RKO (cell line): ENCODE measurements around the gene RNF150.

Experiments
- DNase-seq: peaks from one replicate; pipeline ENCODE4 v3.0.0-alpha.2; 2016; ENCODE audit warnings: low spot score

RNF150 gene

GRCh38 chr4:140976768-140977167 is 156.5 kb downstream of the RNF150 start:
- DNase-seq, result no peak

DNA sequence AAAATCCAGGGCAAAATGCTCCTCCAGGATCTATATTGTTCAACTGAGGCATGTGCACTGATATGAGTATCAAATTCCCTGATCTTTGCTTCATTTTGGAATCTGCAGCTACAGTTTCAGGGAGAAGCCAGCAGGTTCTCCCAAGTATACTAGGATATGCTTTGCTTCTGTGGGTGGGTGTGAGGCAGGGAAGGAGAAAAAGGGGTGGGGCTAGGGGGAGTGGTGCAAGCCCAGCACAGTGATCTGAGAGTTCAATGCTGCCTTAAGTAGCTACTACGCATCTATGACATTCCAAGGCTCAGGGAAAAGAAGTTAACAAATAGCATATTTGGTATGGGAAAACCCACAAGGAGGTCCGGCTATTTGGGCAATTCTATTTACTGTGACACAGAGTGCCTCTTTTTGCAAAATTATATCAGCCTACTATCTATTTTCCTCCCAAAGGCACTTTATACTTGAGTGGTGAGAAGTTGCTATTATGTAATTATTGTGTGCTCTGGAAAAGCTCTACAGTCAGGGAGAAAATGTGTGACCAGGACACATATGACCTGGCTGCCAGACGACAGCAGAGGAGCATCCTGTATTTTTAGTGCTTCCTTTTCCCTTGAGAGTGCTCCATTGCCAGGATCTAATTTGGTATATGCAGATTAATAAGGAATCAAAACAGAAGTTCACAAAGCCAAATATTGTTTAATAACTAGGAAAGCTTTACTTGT is 162.0 kb downstream of the RNF150 start:
- DNase-seq, result no peak

DNA sequence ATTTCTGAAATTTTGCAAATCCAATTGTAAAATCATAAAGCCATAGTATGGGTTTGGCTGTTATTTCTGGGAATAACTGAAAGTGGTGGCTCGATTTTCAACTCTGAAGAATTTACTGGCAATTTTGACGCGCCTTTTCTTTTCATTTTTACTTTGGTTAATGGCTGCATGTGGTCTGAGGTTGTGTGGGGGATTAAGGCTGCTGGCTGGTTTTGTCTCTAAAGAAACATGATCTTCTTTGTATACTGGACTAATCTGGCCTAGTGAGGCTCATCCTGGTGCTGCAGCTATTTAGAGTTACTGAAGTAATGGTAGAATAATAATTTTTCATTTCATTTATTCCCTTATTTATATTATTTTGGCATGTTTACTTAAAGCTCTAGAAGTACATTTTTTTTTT is 164.0 kb downstream of the RNF150 start:
- DNase-seq, result no peak

- DNase-seq, result no peak
Measured at GRCh38 chr4:140968371-140968770, 164.9 kb downstream of the RNF150 start.

- DNase-seq, result no peak
Measured at GRCh38 chr4:140963883-140964282, 169.4 kb downstream of the RNF150 start.

DNA sequence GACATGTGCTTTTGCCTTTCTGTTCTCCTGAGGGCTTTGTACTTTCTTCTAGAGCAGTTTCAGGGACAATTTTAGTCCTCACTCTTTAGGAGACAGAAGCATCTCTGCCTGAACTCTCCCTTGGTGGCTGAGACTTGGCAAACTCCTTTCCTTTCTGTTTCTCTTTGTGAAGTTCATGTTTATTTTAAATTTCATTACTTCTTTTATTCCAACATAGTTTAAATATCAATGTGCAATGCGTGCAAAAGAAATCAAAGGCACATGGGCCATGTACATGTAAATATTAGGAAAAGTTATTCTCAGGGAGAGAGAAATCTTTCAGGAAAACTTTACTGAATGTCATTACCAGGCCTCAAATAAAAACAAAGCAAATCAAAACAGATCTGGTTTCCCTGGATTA is 177.6 kb downstream of the RNF150 start:
- no peak for DNase-seq

GRCh38 chr4:140952717-140953116 is 180.6 kb downstream of the RNF150 start:
- DNase-seq, result peak; percentile 27

DNA sequence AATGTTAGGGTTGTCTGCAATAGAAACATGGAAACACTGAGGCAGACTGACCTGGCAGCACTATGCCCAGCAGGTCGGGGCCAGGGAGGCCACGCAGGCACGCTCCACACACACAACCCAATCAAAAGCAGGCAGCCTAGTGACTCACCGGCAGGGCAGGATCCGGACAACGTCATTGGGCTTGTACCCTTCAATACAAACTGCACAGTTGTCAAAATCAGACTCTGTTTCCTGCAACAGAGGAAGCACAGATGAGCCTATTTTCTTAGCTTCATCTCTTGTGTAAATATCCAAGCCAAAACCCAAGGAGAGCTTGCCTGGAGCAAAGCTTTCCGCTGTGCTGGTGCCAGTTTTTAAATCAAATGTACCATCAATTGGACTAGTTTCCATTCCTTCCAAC is 185.8 kb downstream of the RNF150 start:
- peak; percentile 16 for DNase-seq

- no peak for DNase-seq
Measured at GRCh38 chr4:140945106-140945505, 188.2 kb downstream of the RNF150 start.

DNA sequence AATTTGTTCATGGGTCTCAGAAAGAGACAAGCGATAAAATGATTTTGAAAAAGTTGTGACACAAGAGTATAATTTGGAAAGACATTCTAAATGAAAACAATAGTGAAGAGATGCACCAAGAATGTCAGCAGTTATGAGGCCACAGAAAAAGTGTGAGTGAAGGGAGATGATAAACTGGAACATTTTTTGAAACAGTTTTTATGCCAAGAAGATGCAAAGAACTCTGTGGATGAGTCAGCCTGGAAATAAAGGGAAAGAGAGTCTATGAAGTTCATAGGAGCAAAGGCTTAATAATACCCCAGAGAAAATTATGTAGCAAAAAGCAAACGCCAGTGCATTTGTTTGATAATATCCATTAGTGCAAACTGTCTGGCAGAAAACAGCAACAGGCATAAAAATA is 188.7 kb downstream of the RNF150 start:
- no peak for DNase-seq

- DNase-seq, result no peak
Measured at GRCh38 chr4:140944199-140944515, 189.1 kb downstream of the RNF150 start.

GRCh38 chr4:140943486-140944198 is 189.6 kb downstream of the RNF150 start:
- DNase-seq, result no peak

- DNase-seq, result no peak
Measured at GRCh38 chr4:140940589-140940988, 192.7 kb downstream of the RNF150 start.

DNA sequence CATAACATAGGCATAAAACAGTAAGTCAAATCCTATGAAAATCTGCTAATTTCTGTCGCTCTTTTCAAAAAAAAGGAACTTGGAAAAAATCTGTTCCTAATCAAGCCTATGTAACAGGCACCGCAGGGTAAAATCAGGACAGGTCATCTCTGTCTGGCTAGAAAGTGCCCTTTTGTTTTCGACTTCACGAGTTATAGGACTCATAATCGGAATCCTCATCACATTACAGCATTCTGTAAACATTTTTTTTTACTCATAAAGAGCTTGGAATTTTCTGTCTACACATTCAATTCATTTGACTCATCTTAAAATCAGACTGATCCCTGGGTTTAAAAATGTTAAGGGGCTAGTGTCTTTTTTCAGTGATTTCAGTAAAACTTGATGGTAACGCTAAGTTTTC is 195.4 kb downstream of the RNF150 start:
- no peak for DNase-seq

GRCh38 chr4:140935254-140935653 is 198.0 kb downstream of the RNF150 start:
- no peak for DNase-seq

DNA sequence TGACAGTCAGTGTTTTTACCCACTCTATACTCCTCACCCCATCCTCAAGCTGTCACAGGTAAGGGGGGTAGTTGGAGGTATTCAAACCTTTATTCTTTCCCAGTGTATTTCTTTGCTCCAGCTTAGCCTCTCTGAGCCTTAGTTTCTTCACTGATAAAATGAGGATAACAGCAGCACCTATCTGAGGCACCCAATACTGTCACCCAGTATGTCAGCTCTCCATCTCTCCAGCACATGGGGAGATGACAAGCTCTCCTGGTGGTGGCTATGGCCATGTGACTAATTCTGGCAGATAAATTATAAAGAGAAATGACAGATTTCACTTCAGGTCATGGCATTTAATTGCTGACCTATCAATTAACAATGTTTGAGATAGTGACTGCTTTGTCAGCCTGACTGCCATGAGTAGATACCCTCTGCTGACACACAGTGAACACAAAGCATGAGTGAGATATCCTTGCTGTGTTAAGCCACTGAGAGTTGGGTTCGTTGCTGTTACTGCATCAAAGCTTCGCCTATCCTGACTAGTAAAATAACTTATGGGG is 200.7 kb downstream of the RNF150 start:
- DNase-seq, result no peak

DNA sequence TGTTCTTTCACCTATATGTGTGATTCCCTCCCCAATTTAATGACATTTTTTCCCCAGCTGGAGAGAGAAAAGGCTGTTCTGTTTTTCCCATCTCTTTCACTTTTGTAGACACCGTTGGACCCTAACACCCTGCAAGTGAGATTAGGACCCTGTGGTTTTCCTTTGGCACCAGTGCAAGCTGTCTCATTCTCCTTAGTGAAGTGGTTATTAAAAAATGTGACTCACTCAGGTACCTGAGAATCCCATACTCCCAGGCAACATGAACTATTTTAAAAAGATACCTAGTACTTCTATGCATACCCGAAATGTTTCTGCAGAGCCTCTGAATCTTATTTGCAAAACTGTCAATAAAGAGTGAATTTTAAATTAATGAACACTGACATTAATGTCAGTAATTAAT is 201.4 kb downstream of the RNF150 start:
- no peak for DNase-seq

- no peak for DNase-seq
Measured at GRCh38 chr4:140930557-140930956, 202.7 kb downstream of the RNF150 start.

GRCh38 chr4:140930011-140930410 is 203.3 kb downstream of the RNF150 start:
- no peak for DNase-seq

- DNase-seq, result no peak
Measured at GRCh38 chr4:140928880-140929279, 204.4 kb downstream of the RNF150 start.

DNA sequence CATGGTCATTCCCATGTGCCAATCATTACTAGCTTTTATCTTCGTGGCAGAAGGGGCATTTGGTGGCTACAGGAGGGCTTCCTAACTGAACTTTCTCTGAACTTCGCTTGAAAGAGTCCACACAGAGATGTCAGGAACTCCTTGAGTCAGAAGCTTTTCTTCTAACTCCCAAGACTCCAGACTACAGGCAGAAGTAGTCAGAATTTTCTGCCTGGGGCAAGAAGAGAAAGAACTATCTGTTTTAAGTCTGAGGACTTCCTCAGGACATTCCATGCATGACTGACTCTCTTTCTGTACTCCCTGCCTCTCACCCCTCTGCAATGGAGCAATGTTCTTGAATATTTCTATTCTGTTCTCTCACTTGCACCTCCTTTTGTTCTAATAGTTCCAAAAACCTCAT is 206.6 kb downstream of the RNF150 start:
- no peak for DNase-seq

DNA sequence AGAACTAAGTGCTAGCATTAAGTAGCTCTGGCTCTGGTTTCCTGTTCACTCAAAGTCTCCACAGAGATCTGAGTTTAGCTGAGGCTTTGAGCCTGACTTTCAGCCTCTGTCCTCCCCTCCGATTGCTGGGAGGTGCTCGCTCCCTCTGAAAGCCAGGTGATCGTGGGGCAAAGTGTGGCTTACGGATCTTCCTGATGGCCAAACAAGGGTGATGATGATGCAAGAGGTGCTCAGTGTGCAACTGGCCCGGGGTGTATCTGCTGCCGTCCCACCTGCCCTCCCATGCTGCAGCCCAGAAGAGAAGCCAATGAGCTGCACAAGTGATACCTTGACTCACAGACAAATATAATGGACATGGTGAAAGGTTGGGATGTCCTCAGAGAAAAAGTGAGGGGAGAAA is 207.9 kb downstream of the RNF150 start:
- DNase-seq, result no peak

- no peak for DNase-seq
Measured at GRCh38 chr4:140924761-140925392, 208.4 kb downstream of the RNF150 start.
